ENCODE data around the gene DDA1.

DNA sequence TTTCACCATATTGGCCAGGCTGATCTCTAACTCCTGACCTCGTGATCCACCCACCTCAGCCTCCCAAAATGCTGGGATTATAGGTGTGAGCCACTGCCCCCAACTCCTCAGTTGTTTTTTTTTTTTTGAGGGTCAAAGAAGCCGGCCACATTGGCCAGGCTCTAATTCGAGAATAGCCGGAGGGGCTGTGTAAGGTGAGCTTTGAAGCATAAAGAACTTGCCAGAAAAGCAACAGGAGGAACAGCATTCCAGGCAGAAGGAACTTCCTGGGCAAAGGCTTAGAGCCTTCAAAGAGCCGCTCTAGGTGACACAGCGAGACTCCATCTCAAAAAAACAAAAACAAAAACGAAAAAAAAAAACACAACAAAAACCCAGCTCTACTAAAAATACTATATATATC is 43.3 kb upstream of the DDA1 start:
- TF ChIP-seq CTCF (conservative IDR thresholded peaks at IDR 0.05 in 1 of 2, IDR thresholded peaks at IDR 0.05 in 1 of 2; ENCODE audit: extremely low read depth in 1 of 2, insufficient read depth in 1 of 2, low read depth in 1 of 2, low read length in 2 of 2) (no peak), EZH2 (IDR thresholded peaks at IDR 0.05; ENCODE audit: borderline replicate concordance, low read length) (no peak)
